NCI-H345 treated with DMSO at 0.1 percent for 48 hours (cell line): Measurements from ENCODE around the gene COL7A1.

Experiments used
- DNase-seq: peaks from one replicate; lab custom pipeline; 2025; ENCODE audit not compliant: unreplicated experiment; lab: John Stamatoyannopoulos, UW

COL7A1 gene

DNA sequence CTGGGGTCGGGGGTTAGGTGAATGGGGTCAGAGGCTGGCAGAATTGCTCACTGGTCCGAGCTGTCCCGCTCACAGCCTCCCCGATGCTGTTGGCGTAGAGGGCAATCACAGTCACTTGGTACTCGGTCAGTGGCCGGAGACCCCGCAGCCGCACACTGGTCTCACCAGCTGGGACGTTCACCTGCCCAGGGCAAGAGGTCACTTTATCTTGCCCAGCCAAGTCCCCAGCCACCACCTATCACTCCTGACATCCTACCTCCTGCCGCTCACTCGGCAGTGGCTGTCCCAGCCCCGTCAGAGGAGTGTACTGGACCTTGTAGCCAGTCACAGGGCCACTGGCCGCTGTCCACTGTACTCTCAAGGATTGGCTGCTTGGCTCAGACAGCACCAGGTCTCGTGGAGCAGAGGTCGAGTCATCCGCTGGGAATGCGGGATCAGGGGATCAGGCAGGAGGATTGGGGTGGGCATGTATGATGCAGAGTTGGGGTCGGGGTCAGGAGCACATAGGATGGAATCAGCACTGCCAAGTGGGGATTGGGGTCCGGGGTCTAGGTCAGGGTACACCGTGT, 2.5 kb downstream of the COL7A1 start:
- no peak for DNase-seq

GRCh38 chr3:48591886-48592518, 3.1 kb downstream of the COL7A1 start:
- no peak for DNase-seq

GRCh38 chr3:48591436-48591835, 3.7 kb downstream of the COL7A1 start:
- DNase-seq = no peak

DNA sequence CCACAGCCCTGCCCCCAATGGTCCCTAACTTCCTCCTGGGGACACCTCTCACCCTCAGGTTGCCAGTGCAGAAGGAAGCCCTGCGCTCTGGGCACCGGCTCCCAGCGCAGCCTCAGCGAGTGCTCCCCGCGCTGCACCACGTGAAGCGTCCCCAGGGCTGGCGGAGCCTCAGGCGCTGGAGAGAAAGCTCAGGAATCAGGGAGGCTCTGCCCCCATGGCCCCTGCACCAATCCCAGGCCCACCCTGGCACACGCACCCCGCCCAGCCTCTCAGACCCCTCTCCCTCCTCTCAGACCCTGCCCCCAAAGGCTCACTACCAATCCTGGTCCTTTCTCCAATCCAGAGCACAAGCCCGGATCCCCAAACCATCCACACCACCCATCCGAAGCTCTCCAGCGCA, 6.9 kb downstream of the COL7A1 start:
- DNase-seq = no peak

DNA sequence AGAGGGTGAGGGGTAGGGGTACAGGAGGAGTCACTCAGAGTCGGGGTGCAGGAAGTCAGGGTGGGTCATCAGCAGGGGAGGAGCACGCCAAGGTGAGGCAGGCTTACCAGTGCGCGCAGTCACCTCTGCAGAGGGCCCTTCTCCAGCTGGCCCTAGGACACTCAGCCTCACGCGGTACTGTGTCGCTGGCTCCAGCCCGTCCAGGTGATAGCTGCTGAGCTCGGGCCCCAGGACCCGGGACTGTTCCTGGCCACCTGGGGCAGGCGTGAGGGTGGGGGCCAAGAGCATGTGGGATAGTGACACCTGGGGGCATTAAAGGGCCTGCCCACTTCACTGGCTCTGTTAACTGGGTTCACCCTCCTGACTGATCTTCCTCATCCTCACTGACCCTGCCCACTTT, 7.4 kb downstream of the COL7A1 start:
- DNase-seq = no peak

DNA sequence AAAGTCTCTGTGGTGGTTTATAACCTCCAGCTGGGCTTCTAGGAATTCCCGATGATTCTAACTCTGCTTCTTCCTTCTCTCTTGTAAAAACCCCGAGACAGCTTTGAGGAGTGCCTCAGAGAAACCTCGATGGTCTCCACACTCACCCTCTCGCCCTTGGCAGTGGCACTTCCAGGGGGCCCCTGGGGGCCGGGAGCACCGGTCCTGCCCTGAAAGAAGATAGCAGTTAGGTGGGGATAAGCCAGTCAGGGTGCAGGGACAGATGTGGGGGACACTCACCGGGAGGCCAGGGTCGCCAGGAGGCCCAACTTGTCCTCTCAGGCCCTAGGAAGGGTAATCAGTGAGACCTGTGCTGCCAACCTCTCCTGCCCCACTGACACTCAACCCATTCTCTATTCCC, 9.7 kb downstream of the COL7A1 start:
- no peak for DNase-seq

GRCh38 chr3:48584836-48585235, 10.3 kb downstream of the COL7A1 start:
- DNase-seq = no peak

DNA sequence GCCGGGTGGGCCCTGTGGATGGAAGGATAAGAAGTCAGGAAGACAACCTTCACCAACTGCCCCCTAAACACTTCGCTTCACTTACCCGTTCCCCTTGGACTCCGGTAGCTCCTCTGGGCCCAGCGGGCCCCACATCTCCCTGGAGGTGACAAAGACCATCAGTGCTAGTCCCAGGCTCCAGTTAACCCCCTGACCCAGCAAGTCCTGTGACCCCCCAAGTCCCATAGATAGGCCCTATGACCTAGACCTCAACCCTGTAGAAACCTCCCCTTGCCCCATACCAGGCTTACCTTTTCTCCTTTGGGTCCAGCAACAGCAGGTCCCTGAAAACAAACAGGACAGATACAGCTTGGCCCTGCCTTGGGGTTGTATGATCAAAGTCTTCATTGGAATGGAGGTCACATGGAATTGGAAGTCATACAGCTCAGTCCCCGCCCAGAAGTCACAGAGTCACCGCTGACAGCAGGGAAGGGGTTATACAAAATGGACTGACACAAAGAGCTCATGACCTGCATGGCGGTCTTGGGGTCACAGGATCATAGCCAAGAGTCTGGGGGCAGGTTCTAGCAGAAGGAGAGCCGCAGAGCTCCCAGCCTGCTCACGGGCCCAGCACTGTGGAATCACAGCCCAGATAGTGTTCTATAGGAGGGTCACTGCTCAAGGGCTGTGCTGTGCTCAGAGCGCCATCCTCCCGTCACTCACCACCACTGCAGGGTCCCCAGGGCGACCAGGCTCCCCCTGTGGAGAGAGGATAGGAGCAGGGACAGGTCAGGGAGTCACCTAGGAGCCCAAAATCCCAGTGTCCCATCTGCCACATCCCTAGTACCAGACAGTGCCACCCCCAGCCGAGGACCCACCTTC, 13.3 kb downstream of the COL7A1 start:
- no peak for DNase-seq

GRCh38 chr3:48576647-48577046, 18.5 kb downstream of the COL7A1 start:
- no peak for DNase-seq

DNA sequence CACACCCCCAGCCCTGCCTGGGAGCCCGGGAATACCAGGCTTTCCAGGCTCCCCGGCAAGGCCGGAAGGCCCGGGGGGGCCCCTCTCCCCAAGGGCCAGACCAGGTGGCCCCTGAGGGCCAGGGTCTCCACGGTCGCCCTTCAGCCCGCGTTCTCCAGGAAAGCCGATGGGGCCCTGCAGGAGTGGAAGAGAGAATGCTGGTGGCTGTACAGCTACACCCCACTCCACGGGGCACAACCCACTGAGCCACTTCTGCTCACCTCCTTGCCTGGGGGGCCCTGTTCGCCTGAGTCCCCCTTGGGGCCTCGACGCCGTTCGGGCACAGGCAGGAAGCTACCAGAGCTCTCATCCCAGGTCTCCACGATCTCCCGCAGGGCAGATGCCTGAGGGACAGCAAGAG, 19.8 kb downstream of the COL7A1 start:
- DNase-seq = no peak

DNA sequence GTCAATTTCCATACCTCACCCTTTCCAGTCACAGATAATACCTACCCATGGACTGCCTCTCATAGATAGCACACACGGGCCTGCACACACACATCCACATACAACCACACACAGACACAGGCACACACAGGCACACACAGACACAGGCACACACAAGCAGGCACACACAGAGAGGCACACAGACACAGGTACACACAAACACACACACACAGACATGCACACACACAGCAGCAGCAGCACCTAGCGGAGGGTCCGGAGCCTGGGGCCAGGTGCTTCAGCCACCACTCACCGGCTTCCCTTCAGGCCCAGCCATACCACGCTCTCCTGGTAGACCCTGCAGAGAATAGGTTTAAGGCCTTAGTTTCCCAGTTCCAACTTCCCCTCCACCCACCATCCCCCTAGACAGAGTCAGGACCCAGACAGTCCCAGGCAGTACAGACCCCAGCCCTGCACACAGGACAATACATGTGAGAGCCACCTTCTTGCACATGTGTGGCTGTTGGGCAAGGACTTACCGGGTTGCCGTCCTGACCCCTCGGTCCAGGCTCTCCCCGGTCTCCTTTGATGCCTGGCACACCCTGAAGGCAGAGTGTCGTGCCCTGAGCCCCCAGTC, 21.1 kb downstream of the COL7A1 start:
- no peak for DNase-seq

- no peak for DNase-seq
Observed at GRCh38 chr3:48572517-48572916, 22.6 kb downstream of the COL7A1 start.

- no peak for DNase-seq
Observed at GRCh38 chr3:48571938-48572337, 23.2 kb downstream of the COL7A1 start.

DNA sequence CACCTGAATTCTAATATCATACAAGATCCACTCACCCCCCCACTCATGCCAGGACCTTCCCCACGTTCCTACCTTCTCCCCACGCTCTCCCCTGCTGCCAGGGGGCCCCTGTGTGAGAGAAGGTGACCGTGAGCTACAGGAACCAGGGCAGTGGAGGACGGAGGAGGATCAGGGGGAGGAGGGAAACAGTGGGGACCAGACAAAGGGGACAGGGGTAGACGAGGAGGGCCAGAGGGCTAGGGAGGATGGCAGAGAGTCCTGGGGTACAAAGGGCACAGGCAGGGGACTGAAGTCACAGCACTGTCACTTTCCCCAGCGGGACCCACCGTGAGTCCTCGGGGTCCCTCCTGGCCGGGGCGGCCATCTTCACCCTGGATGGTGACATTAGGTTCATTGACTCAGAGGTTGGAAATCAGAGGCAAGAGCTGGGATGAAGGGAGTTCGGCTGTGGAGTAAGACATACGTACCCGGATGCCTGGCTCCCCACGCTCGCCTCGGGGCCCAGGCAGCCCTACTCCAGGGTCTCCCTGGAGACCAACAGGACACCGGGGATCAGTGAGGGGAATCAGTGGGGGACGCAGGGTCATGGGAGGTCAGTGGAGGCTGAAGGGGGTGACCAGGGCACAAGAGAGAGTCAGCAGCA, 25.2 kb downstream of the COL7A1 start:
- no peak for DNase-seq

- DNase-seq = no peak
Observed at GRCh38 chr3:48569400-48569799, 25.7 kb downstream of the COL7A1 start.

GRCh38 chr3:48568476-48568875, 26.7 kb downstream of the COL7A1 start:
- no peak for DNase-seq

DNA sequence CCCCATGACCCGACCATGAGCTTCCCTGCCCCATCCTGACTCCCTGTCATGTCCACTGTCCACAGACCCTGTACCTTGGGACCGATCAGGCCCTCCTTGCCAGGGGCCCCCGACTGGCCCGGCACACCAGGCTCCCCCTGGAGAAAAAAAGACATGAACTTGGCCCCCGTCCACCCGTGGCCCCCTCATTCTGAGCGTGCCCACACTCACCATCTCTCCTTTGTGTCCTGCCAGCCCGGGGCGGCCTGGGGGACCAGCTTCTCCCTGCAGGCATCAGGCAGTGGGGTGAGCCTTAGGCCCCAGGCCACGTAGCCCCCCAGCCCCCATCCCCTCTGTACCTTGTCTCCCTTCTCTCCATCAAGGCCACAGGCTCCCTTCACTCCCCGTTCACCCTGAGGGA, 27.6 kb downstream of the COL7A1 start:
- no peak for DNase-seq

DNA sequence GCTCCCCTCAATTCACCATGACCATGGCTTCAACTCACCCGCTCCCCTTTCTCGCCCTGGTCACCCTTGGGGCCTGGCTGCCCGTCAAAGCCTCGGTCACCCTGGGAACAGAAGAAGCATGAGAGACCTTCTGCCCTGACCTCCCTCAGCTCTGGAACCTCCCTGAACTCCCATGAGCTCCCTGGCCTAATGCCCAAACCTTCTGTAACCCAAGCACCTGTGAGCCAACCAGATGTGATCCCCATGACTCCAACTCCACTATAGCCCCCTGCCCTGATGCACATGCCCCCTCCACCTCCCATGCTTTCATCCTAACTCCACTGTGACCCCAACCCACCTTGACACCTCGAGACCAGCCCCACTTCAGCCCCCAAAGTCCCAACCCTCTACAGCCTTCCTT, 28.0 kb downstream of the COL7A1 start:
- DNase-seq = no peak

DNA sequence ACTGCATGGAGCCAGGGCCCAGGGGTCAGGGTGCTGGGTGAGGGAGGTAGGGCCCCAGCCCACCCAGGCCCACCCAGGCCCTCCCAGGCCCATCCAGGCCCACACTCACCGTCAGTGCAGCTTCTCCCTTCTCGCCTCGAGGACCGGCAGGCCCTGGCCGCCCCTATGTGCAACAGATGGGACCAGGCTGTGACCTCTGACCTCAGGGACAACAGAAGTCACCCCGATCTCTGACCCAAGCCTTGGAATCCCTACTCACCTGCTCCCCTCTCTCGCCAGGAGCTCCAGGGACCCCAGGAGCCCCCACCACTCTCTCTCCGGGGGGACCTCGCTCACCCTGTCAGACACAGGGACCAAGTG, 28.7 kb downstream of the COL7A1 start:
- DNase-seq = no peak

DNA sequence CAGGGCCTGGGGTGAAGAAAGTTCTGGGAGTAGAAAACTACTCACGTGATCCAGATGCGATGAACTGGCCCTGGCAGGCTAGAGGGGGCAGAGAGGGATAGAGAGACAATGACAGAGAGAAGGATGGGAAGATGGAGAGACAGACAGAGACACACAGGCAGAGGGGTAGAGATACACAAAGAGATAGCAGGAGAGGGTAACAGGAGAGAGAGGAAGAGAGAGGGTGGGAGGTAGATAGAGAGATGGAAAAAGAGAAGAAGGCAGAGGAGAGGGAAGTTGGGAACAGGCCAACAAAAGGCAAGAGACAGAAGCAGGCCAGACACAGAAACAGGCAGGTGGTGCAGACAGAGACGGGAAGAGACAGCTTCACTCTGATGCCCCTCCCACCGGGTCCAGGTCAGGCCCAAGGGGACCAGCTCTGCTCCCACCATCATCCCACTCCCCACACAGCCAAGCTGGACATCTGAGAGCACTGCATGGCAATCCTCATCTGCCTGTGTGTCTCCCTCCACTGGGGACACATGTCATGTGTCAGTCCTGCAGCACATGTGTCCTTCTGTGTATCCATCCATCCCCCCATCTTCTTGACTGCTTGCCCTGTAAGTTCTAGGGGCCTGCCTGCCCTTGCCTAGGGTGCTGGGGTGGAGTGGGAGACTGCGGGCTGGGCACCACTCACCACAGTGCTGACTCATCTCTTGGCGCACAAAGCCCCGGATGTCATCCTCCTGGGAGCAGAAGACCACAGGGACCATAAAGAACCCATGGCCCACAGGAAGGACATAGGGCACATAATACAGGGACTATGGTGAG, 29.3 kb downstream of the COL7A1 start:
- DNase-seq = no peak

GRCh38 chr3:48565186-48565585, 29.9 kb downstream of the COL7A1 start:
- no peak for DNase-seq
